SU-DHL-6 (cell line): Measurements from ENCODE around the gene TNFAIP8L2.

Experiments used
- H2AFZ ChIP-seq: fragments of 200-600 bp; sonication (generic); 2 replicates; pipeline ENCODE4 v1.6.1; 2014; ENCODE audit warnings: low read depth, mild to moderate bottlenecking, moderate library complexity, mixed read lengths, antibody characterized with exemption, low read length; ENCODE audit not compliant: severe bottlenecking
- H3F3A ChIP-seq: fragments of 200-600 bp; shearing (Covaris generic); 2 replicates; pipeline ENCODE4 v1.6.0; 2016; ENCODE audit warnings: antibody characterized with exemption, mild to moderate bottlenecking; ENCODE audit not compliant: insufficient read depth
- H3K27ac ChIP-seq: fragments of 200-600 bp; sonication (generic); 2 replicates; pipeline ENCODE4 v1.5.1; 2016; ENCODE audit warnings: low read depth, mild to moderate bottlenecking, low read length, moderate library complexity, mixed read lengths
- H3K27me3 ChIP-seq: fragments of 200-600 bp; sonication (generic), shearing (Covaris generic); 2 replicates; pipeline ENCODE4 v1.6.0; 2014; ENCODE audit warnings: mild to moderate bottlenecking, low read length
- H3K36me3 ChIP-seq: fragments of 200-600 bp; sonication (generic); 2 replicates; pipeline ENCODE4 v1.6.1; 2014; ENCODE audit warnings: mild to moderate bottlenecking, low read length, mixed read lengths
- H3K4me2 ChIP-seq: fragments of 300-600, 200-600 bp; shearing (Covaris generic), sonication (generic); 2 replicates; pipeline ENCODE4 v1.6.0; 2014; ENCODE audit warnings: low read length, low read depth, mild to moderate bottlenecking; ENCODE audit not compliant: poor library complexity, severe bottlenecking
- H3K4me3 ChIP-seq: fragments of 200-600 bp; sonication (generic); 2 replicates; pipeline ENCODE4 v1.5.1; 2014; ENCODE audit warnings: antibody characterized with exemption, low read length, mild to moderate bottlenecking, mixed read lengths; ENCODE audit not compliant: insufficient read depth, poor library complexity, severe bottlenecking
- H3K79me2 ChIP-seq: fragments of 200-600 bp; sonication (generic); 2 replicates; pipeline ENCODE4 v1.6.1; 2014; ENCODE audit warnings: mild to moderate bottlenecking, low read length, moderate library complexity; ENCODE audit not compliant: insufficient read depth
- H3K9ac ChIP-seq: fragments of 200-600 bp; sonication (generic); 2 replicates; pipeline ENCODE4 v1.7.0; 2014; ENCODE audit warnings: mild to moderate bottlenecking, low read length
- H3K9me2 ChIP-seq: fragments of 200-600 bp; sonication (generic); replicated peaks from 2 replicates; pipeline ENCODE4 v1.6.1; 2014; ENCODE audit warnings: low read length; ENCODE audit not compliant: insufficient read depth
- H3K9me3 ChIP-seq: fragments of 200-600 bp; sonication (generic); 2 replicates; pipeline ENCODE4 v1.6.1; 2014; ENCODE audit warnings: low read length, mixed read lengths; ENCODE audit not compliant: insufficient read depth
- H4K20me1 ChIP-seq: fragments of 200-600 bp; sonication (generic); 2 replicates; pipeline ENCODE4 v1.6.1; 2014; ENCODE audit warnings: low read depth, mild to moderate bottlenecking, antibody characterized with exemption, low read length, moderate library complexity, mixed read lengths
- EZH2phosphoT487 ChIP-seq: fragments of 200-600 bp; sonication (generic), shearing (Covaris generic); conservative IDR thresholded peaks from 2 replicates; pipeline ENCODE4 v1.6.1; 2018; ENCODE audit warnings: mild to moderate bottlenecking, antibody characterized with exemption, low read length, moderate library complexity, mixed read lengths
- TF ChIP-seq, protein P1 (sequence below): fragments of 200-600 bp; sonication (generic); IDR thresholded peaks from one replicate; pipeline ENCODE4 v1.5.1; 2017; ENCODE audit warnings: antibody characterized with exemption, mild to moderate bottlenecking, low read length, moderate library complexity; ENCODE audit not compliant: insufficient read depth, poor library complexity, severe bottlenecking

Gene TNFAIP8L2

DNA sequence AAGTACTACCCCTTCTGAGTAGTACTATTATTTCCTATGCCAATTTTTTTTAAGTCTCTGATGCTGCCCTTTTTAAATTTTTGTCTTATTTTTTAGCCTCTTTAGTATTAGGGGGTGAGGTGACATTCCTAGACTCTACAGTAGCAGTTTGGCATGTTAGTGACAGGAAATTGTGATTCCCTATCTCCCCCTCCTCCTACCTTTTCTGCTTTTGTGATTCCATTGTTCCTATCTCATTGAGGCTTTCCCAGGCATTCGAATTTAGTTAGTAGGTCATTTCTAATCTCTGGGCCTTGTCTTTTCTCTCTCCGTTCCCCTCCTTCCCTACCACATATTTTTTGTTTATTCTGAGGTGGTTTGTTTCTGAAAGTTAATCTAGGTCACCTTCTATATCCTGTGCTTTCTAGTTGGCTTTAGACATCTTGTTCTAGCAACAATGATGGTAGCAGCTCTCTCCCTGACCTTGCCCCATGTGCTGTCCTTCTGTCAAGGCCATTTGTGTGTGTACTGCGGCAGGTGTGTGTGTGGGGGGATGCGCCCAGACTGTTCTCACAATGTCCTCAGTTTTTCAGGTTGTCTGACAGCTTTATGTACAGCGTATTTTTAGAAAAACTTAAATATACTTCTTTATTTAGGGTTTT, 31.6 kb upstream of the TNFAIP8L2 start:
- H4K20me1 ChIP-seq = no peaks in the 10 kb centered on the region; the same call in 1 of the 2 replicates
- no peak overlapping the region for H3K9ac ChIP-seq
- H3K27me3 ChIP-seq = no peaks in the 10 kb centered on the region
- no peaks in the 10 kb centered on the region for H3K36me3 ChIP-seq
- H3K4me3 ChIP-seq = no peak overlapping the region
- H3K9me3 ChIP-seq = no peaks in the 10 kb centered on the region
- no peak overlapping the region for H3K27ac ChIP-seq
- H3K4me2 ChIP-seq = no peak overlapping the region
- H2AFZ ChIP-seq = no peak overlapping the region
- TF ChIP-seq EZH2phosphoT487 = no peak
- TF ChIP-seq, protein P1, sequence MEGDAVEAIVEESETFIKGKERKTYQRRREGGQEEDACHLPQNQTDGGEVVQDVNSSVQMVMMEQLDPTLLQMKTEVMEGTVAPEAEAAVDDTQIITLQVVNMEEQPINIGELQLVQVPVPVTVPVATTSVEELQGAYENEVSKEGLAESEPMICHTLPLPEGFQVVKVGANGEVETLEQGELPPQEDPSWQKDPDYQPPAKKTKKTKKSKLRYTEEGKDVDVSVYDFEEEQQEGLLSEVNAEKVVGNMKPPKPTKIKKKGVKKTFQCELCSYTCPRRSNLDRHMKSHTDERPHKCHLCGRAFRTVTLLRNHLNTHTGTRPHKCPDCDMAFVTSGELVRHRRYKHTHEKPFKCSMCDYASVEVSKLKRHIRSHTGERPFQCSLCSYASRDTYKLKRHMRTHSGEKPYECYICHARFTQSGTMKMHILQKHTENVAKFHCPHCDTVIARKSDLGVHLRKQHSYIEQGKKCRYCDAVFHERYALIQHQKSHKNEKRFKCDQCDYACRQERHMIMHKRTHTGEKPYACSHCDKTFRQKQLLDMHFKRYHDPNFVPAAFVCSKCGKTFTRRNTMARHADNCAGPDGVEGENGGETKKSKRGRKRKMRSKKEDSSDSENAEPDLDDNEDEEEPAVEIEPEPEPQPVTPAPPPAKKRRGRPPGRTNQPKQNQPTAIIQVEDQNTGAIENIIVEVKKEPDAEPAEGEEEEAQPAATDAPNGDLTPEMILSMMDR = no peak
- H3K9me2 ChIP-seq = no peaks in the 10 kb centered on the region
- no peaks in the 10 kb centered on the region for H3K79me2 ChIP-seq
- H3F3A ChIP-seq = no peaks in the 10 kb centered on the region

DNA sequence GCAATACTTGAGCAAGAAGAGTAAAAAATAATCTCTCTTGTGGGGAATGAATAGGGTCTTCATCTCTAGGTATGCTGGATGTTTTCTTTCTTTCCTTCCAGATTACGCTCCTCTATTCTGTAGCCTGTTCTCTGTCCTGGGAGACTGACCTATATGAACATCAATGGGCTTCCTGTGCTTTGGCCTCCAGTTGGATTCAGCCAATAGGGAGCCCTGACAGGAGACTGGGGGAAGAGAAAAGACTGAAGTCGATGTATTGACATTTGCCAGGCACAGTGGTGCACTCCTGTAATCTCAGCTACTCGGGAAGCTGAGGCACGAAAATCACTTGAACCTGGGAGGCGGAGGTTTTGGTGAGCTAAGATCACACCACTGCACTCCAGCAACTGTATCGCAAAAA, 27.6 kb upstream of the TNFAIP8L2 start:
- Histone ChIP-seq H3K27me3 (no peaks in the 10 kb centered on the region), H3K4me2 (no peak overlapping the region), H3K4me3 (no peak overlapping the region), H2AFZ (no peak overlapping the region), H3K36me3 (no peaks in the 10 kb centered on the region), H3K27ac (no peak overlapping the region), H3F3A (no peaks in the 10 kb centered on the region), H3K79me2 (no peaks in the 10 kb centered on the region), H4K20me1 (no peaks in the 10 kb centered on the region; the same call in 1 of the 2 replicates), H3K9me3 (no peaks in the 10 kb centered on the region), H3K9me2 (no peaks in the 10 kb centered on the region), H3K9ac (no peak overlapping the region)
- TF ChIP-seq, protein P1 = no peak
- no peak for TF ChIP-seq EZH2phosphoT487

DNA sequence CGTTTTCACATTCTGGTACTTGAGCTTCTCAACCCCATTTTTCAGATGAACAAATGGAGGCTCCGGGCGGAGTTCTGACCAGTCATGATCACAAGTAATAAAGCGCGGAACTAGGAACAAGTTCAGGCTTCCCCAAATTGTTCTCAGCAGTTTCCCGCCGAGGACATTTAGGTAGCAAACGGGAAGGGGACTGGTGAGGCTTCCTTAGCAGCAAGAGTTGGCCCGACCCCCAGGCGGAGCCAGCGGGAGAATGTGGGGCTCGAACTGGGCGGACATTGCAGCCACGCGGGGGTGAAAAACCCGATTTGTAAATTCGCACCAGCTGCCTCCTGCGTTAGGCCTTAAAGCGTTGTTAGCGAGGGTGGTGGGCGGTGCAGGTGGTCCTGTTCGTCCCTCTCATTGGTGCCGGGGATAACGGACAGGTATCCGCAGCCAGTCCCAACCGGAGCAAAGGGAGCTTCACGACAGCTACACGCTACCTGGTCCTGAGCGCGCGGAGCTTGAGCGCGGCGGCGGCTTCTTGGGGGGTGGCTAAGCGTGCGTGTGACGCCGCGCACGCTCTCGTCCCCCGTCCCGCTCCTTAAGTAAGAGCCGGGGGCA, 25.4 kb upstream of the TNFAIP8L2 start:
- no peak overlapping the region for H3K27ac ChIP-seq
- H3K4me2 ChIP-seq = no peak overlapping the region
- no peaks in the 10 kb centered on the region for H3F3A ChIP-seq
- no peaks in the 10 kb centered on the region; the same call in 1 of the 2 replicates for H4K20me1 ChIP-seq
- no peak overlapping the region for H3K4me3 ChIP-seq
- no peaks in the 10 kb centered on the region for H3K79me2 ChIP-seq
- no peak overlapping the region for H2AFZ ChIP-seq
- H3K27me3 ChIP-seq = no peaks in the 10 kb centered on the region
- TF ChIP-seq, protein P1 = no peak
- no peak for TF ChIP-seq EZH2phosphoT487
- no peaks in the 10 kb centered on the region for H3K9me3 ChIP-seq
- no peak overlapping the region for H3K9ac ChIP-seq
- no peaks in the 10 kb centered on the region for H3K36me3 ChIP-seq
- H3K9me2 ChIP-seq = no peaks in the 10 kb centered on the region
